BLaER1 treated with 17β-estradiol and CSF1 and Interleukin-3, amounts not matched to agents 10 nM and 100 nM (cell line): ENCODE data around the gene AMFR.

Experiments
- H3K27ac ChIP-seq, 11 experiments: shearing (Covaris generic); formaldehyde crosslinking; 2 replicates each; pipeline ENCODE4 v1.8.1; 2022
- H3K27me3 ChIP-seq, 11 experiments: shearing (Covaris generic); formaldehyde crosslinking; 2 replicates each; pipeline ENCODE4 v1.8.1; 2022
- H3K36me3 ChIP-seq, 11 experiments: shearing (Covaris generic); formaldehyde crosslinking; 2 replicates each; pipeline ENCODE4 v1.8.1; 2022
- H3K4me1 ChIP-seq, 10 experiments: shearing (Covaris generic); formaldehyde crosslinking; 2 replicates each; pipeline ENCODE4 v1.8.1; 2022
- H3K4me2 ChIP-seq, 11 experiments: shearing (Covaris generic); formaldehyde crosslinking; 2 replicates each; pipeline ENCODE4 v1.8.1; 2022
- H3K4me3 ChIP-seq, 10 experiments: shearing (Covaris generic); formaldehyde crosslinking; 2 replicates each; pipeline ENCODE4 v1.8.1; 2022
- H3K9ac ChIP-seq, 11 experiments: shearing (Covaris generic); formaldehyde crosslinking; 2 replicates each; pipeline ENCODE4 v1.8.1; 2022
- H3K9me3 ChIP-seq, 11 experiments: shearing (Covaris generic); formaldehyde crosslinking; replicated peaks in 1 of 11; 2 replicates each; pipeline ENCODE4 v1.8.1; 2022
- H4K20me1 ChIP-seq, 11 experiments: shearing (Covaris generic); formaldehyde crosslinking; 2 replicates each; pipeline ENCODE4 v1.8.1; 2022
- Cebpa-rat ChIP-seq, 11 experiments: shearing (Covaris generic); IDR thresholded peaks; 2 replicates each; pipeline ENCODE4 v1.8.1; 2022

Gene AMFR

DNA sequence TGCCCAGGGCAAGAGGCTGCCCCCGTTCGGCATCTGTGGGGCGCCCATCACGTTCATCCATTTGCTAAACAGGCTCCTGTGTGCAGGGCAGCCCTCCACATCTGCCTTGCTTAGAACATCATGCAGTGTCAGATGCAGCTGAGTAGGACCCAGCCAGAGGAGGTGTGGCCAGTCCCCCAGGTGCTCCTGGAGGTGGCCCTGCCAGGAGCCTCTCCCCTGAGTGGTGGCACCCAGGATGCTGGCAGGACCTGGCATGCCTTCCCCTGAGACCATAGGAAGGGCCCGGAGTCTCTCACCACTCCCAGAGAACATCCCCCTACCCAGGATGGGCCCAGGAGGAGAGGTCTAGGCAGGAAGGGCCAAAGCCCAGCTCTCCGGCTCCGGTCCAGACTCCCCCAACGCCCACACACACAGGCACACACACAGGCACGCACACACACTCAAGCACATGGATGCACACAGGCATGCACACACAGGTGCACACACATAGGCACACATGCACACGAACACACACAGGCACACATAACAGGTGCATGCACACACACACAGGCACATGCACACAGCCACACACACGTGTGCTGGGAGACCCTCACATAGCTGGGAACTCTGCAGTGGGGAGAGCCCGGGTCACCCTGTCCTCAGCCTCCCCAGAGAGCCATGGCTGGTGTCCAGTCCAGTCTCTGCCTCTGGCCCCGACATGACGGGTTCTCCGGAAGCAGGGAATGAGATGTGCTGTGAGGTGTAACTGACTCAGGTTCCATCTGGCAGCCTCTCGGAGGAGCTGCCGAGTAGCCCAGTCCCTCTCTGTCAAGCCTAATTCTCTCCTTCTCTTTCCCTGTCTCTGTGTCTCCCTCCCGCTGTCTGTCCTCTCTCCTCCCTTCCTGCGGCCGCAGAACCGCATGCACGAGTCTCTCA lies 74.6 kb downstream of the AMFR start:
- Histone ChIP-seq H3K27ac (no peak overlapping the region), H3K9me3 (no peaks in the 10 kb centered on the region), H3K9ac (no peak overlapping the region), H3K4me2 (no peak overlapping the region), H3K4me3 (no peak overlapping the region), H4K20me1 (no peaks in the 10 kb centered on the region), H3K36me3 (no peaks in the 10 kb centered on the region), H3K27me3 (no peaks in the 10 kb centered on the region), H3K4me1 (peaks cover 0 to 9% (median 0%) of the 10 kb centered on the region in 10 experiments; a peak in 7 of 20 replicates)
- TF ChIP-seq Cebpa-rat (IDR thresholded peaks at IDR 0.05): no peak

DNA sequence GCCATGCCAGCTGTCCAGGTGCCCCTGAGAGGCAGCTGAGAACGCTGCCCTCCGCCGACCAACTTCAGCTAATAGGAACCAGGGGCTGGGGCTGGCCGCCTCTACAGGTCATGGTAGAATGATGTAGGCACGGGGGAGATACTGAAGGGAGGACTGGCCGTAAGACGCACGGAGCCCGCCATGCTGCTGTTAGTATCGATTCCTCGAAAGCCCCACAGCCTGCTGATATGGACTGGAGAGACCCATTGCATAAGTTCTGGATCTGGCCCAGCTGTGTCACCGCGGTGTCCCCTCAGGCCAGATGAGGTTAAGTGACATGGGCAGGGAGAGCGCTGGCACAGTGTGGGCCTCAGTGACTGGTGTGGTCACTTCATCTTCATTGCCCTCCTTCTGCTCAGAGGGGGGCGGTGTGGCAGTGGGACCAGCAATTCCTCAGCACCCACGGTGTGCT lies 75.6 kb downstream of the AMFR start:
- peaks cover 0 to 10% (median 0%) of the 10 kb centered on the region in 10 experiments; a peak in 6 of 20 replicates for H3K4me1 ChIP-seq
- H3K27ac ChIP-seq: no peak overlapping the region
- no peak overlapping the region for H3K9ac ChIP-seq
- H3K9me3 ChIP-seq: no peaks in the 10 kb centered on the region
- no peaks in the 10 kb centered on the region for H4K20me1 ChIP-seq
- H3K4me3 ChIP-seq: no peak overlapping the region
- H3K27me3 ChIP-seq: no peaks in the 10 kb centered on the region
- H3K4me2 ChIP-seq: no peak overlapping the region
- TF ChIP-seq Cebpa-rat (IDR thresholded peaks at IDR 0.05): no peak
- H3K36me3 ChIP-seq: no peaks in the 10 kb centered on the region

- Histone ChIP-seq H3K4me1 (peaks cover 0 to 10% (median 1%) of the 10 kb centered on the region in 10 experiments; a peak in 8 of 20 replicates), H3K9ac (no peak overlapping the region), H3K9me3 (no peaks in the 10 kb centered on the region), H3K27ac (no peak overlapping the region), H3K4me2 (no peak overlapping the region), H3K4me3 (no peak overlapping the region), H3K36me3 (no peaks in the 10 kb centered on the region), H4K20me1 (no peaks in the 10 kb centered on the region), H3K27me3 (no peaks in the 10 kb centered on the region)
- TF ChIP-seq Cebpa-rat (IDR thresholded peaks at IDR 0.05): no peak
Measured at GRCh38 chr16:56349086-56349415, 76.3 kb downstream of the AMFR start.

GRCh38 chr16:56348168-56349085 lies 76.9 kb downstream of the AMFR start:
- Histone ChIP-seq H4K20me1 (no peaks in the 10 kb centered on the region), H3K9ac (no peak overlapping the region), H3K9me3 (no peaks in the 10 kb centered on the region), H3K4me2 (no peak overlapping the region), H3K27me3 (no peaks in the 10 kb centered on the region), H3K27ac (no peak overlapping the region), H3K36me3 (no peaks in the 10 kb centered on the region), H3K4me1 (peaks cover 0 to 15% (median 4%) of the 10 kb centered on the region in 10 experiments; a peak in 8 of 20 replicates), H3K4me3 (no peak overlapping the region)
- TF ChIP-seq Cebpa-rat (IDR thresholded peaks at IDR 0.05): no peak

GRCh38 chr16:56347670-56348069 lies 77.7 kb downstream of the AMFR start:
- Histone ChIP-seq H4K20me1 (no peaks in the 10 kb centered on the region; a peak in 1 of 22 replicates), H3K9me3 (no peaks in the 10 kb centered on the region), H3K4me3 (no peak overlapping the region), H3K27me3 (no peaks in the 10 kb centered on the region), H3K9ac (no peak overlapping the region), H3K36me3 (no peaks in the 10 kb centered on the region), H3K4me1 (peaks cover 0 to 15% (median 4%) of the 10 kb centered on the region in 10 experiments; a peak in 8 of 20 replicates), H3K4me2 (no peak overlapping the region), H3K27ac (no peak overlapping the region)
- no peak for TF ChIP-seq Cebpa-rat (IDR thresholded peaks at IDR 0.05)

- Histone ChIP-seq H3K27ac (no peak overlapping the region), H4K20me1 (peaks cover 0 to 5% (median 0%) of the 10 kb centered on the region in 11 experiments; a peak in 2 of 22 replicates), H3K27me3 (no peaks in the 10 kb centered on the region), H3K4me3 (no peak overlapping the region), H3K9me3 (no peaks in the 10 kb centered on the region), H3K4me2 (no peak overlapping the region), H3K9ac (no peak overlapping the region), H3K36me3 (no peaks in the 10 kb centered on the region), H3K4me1 (peaks cover 0 to 15% (median 4%) of the 10 kb centered on the region in 10 experiments; a peak in 8 of 20 replicates)
- TF ChIP-seq Cebpa-rat (IDR thresholded peaks at IDR 0.05): no peak
Measured at GRCh38 chr16:56347166-56347565, 78.2 kb downstream of the AMFR start.

DNA sequence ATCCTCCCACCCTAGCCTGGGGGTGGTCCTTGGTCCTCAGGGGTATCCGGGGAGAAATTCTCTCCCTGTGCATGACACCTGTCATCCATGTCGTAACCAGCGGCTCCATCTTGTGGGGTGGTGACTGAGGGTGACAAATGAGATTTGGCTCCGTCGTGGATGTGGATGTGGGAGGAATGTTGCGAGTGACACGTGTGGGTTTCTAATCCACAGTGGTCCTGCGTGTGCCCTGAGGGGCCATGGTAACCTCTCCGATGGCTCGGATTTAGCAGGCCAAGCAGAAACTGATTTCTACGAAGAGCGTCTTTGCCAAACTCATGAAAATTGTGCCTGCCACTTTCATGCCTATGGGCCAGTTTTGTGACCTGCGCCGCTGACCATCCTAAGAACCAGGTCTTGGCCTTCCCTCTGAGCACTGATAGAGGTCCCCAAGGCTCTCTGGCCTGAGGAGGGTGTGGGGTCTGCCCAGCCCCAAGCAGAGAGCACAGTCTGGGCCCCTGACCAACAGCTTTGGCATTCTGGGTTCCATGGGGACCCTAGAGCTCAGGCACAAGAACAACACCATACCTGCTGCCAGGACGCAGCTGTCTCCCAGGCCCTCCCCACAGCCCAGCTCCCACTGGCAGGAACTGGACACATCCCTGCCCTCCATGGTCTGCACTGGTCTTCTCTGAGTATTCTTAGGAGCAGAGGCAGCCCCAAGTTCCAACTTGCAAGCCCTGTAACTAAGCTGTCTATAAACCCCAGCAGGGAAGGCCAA lies 79.0 kb downstream of the AMFR start:
- H3K4me2 ChIP-seq: no peak overlapping the region
- H3K9me3 ChIP-seq: no peaks in the 10 kb centered on the region
- H3K9ac ChIP-seq: no peak overlapping the region
- no peaks in the 10 kb centered on the region for H3K36me3 ChIP-seq
- peaks cover 0 to 9% (median 0%) of the 10 kb centered on the region in 11 experiments; a peak in 2 of 22 replicates for H4K20me1 ChIP-seq
- H3K4me1 ChIP-seq: peaks cover 0 to 15% (median 4%) of the 10 kb centered on the region in 10 experiments; a peak in 8 of 20 replicates
- no peak overlapping the region for H3K4me3 ChIP-seq
- no peak overlapping the region for H3K27ac ChIP-seq
- H3K27me3 ChIP-seq: no peaks in the 10 kb centered on the region
- TF ChIP-seq Cebpa-rat (IDR thresholded peaks at IDR 0.05): no peak

DNA sequence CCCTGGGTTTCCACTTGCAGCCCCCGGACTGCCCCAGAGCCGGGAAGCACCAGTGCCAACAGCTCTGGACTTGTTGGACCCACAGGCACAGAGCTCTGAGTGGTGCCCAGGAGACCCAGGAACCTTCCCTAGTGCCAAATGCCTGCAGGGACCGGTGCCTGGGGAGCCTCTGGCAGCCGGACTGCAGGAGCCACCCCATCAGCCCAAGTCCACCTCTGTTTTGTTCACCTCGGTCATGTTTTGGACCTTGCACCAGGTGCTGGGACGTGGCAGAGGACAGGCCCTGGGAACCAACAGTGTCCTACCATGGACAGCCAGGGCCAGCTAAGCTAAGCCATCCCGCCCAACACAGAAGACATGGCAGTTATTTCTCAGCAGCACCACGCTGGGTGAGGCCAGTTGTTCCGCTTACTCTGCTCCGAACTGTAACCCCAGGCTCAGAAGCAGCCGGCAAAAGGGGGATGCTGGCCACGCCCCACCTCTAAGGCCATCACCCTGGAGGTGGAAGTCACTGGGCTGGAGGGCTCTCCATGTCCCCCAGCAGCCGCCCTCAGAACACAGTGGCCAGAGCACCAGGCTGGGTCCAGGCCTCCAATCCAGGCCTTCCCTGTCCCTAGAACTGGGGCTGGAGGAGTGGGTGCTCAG lies 79.8 kb downstream of the AMFR start:
- no peak overlapping the region for H3K4me2 ChIP-seq
- H3K27ac ChIP-seq: no peak overlapping the region
- no peaks in the 10 kb centered on the region for H3K9me3 ChIP-seq
- no peak overlapping the region for H3K4me3 ChIP-seq
- TF ChIP-seq Cebpa-rat (IDR thresholded peaks at IDR 0.05): no peak
- H3K4me1 ChIP-seq: peaks cover 0 to 15% (median 4%) of the 10 kb centered on the region in 10 experiments; a peak in 8 of 20 replicates
- H3K27me3 ChIP-seq: no peaks in the 10 kb centered on the region
- H3K36me3 ChIP-seq: no peaks in the 10 kb centered on the region
- peaks cover 0 to 9% (median 0%) of the 10 kb centered on the region in 11 experiments; a peak in 2 of 22 replicates for H4K20me1 ChIP-seq
- no peak overlapping the region for H3K9ac ChIP-seq
